A549 (cell line): ENCODE results near the gene SIRPD. TPM values are rescaled to one million over a fixed set of nuclear protein-coding genes. Genes with fewer than 3 reads are reported as not detected.

Experiments
- ATAC-seq, 2 experiments: fragments of 200-7000 bp in 1 of 2; fragments of >200 bp in 1 of 2; cut with Nextera tagmentation in 1 of 2; cut with Tn5 transposase in 1 of 2; 3 replicates each; pipeline versions ENCODE4 v1.8.0 to v1.9.1; 2018 to 2020; ENCODE audit warnings: mild to moderate bottlenecking in 1 of 2, moderate library complexity in 1 of 2
- CTCF ChIA-PET: fragments of 300-600 bp; sonication (Branson Sonifier 250); formaldehyde crosslinking; extraction: SDS; loops from one replicate; lab custom pipeline; 2021; ENCODE audit warnings: antibody characterized with exemption, inconsistent platforms; lab: Yijun Ruan, JAX
- POLR2A ChIA-PET: fragments of 350-600 bp; formaldehyde crosslinking; extraction: SDS; loops from one replicate; lab custom pipeline; 2021; ENCODE audit warnings: antibody characterized with exemption, inconsistent platforms; lab: Yijun Ruan, JAX
- DNase-seq, 2 experiments: peaks; one replicate each; pipeline versions ENCODE4 v3.0.0 to v3.0.0-alpha.2; 2011 to 2016; ENCODE audit warnings: low read depth in 1 of 2, low spot score in 1 of 2
- FAIRE-seq: peaks from 2 replicates; lab custom pipeline; 2011; peaks lifted over from hg19 to GRCh38; lab: Jason Lieb, UNC
- H3K27ac ChIP-seq, 2 experiments: fragments of >200 bp; sonication (Bioruptor Twin); formaldehyde crosslinking; 3 replicates each; pipeline ENCODE4 v1.5.1; 2016 to 2017
- H3K4me1 ChIP-seq: fragments of >200 bp; sonication (Bioruptor Twin); formaldehyde crosslinking; 3 replicates; pipeline ENCODE4 v1.6.1; 2016
- H3K4me2 ChIP-seq: fragments of >200 bp; sonication (Bioruptor Twin); formaldehyde crosslinking; 3 replicates; pipeline ENCODE4 v1.6.1; 2016
- H3K4me3 ChIP-seq: fragments of >200 bp; sonication (Bioruptor Twin); formaldehyde crosslinking; 3 replicates; pipeline ENCODE4 v1.5.1; 2016
- H3K9me3 ChIP-seq: fragments of >200 bp; sonication (Bioruptor Twin); formaldehyde crosslinking; 3 replicates; pipeline ENCODE4 v1.6.1; 2016
- ATOH8 ChIP-seq: fragments of 250-450 bp; sonication (Bioruptor Pico); IDR thresholded peaks from 2 replicates; pipeline ENCODE4 v1.5.0; 2020; ENCODE audit warnings: low read depth, mild to moderate bottlenecking, moderate library complexity
- BCL3 ChIP-seq: fragments of >200 bp; sonication (Bioruptor Twin); formaldehyde crosslinking; IDR thresholded peaks from 3 replicates; pipeline ENCODE4 v1.6.1; 2016
- CBX2 ChIP-seq: fragments of 200-600 bp; sonication (generic); IDR thresholded peaks from 2 replicates; pipeline ENCODE4 v1.6.1; 2016; ENCODE audit warnings: low read depth, mild to moderate bottlenecking, borderline replicate concordance
- CBX8 ChIP-seq: fragments of 200-600 bp; sonication (generic); IDR thresholded peaks from 2 replicates; pipeline ENCODE4 v1.6.1; 2016
- CEBPB ChIP-seq, 2 experiments: fragments of >200 bp in 1 of 2; sonication (Bioruptor Twin) in 1 of 2; formaldehyde crosslinking in 1 of 2; IDR thresholded peaks; 2 replicates each; pipeline ENCODE4 v1.6.1; 2012 to 2016
- CHD2 ChIP-seq: fragments of 150-350 bp; IDR thresholded peaks from 2 replicates; pipeline ENCODE4 v1.6.1; 2014; ENCODE audit warnings: low read length; ENCODE audit not compliant: partially characterized antibody
- CHD4 ChIP-seq: fragments of 200-600 bp; sonication (generic); IDR thresholded peaks from 2 replicates; pipeline ENCODE4 v1.6.1; 2016; ENCODE audit warnings: antibody characterized with exemption, mild to moderate bottlenecking, borderline replicate concordance
- E2F6 ChIP-seq: IDR thresholded peaks from 2 replicates; pipeline ENCODE4 v1.6.1; 2012; ENCODE audit warnings: low read depth, borderline replicate concordance
- EHF ChIP-seq: fragments of 250-450 bp; sonication (Bioruptor Pico); IDR thresholded peaks from 2 replicates; pipeline ENCODE4 v1.5.0; 2020; ENCODE audit warnings: mild to moderate bottlenecking
- EHMT2 ChIP-seq: fragments of 200-600 bp; sonication (generic); IDR thresholded peaks from 2 replicates; pipeline ENCODE4 v1.6.1; 2016; ENCODE audit warnings: antibody characterized with exemption, low read depth, mild to moderate bottlenecking, moderate library complexity
- FOSL2 ChIP-seq, 2 experiments: fragments of 450-650 bp in 1 of 2; fragments of >200 bp in 1 of 2; sonication (Bioruptor Twin) in 1 of 2; formaldehyde crosslinking; IDR thresholded peaks; 2 replicates each; pipeline versions ENCODE4 v1.5.0 to v1.6.1; 2016 to 2020; ENCODE audit warnings: mild to moderate bottlenecking in 1 of 2, moderate library complexity in 1 of 2
- FOXS1 ChIP-seq: fragments of 250-450 bp; sonication (Bioruptor Pico); IDR thresholded peaks from 2 replicates; pipeline ENCODE4 v1.5.0; 2020; ENCODE audit warnings: mild to moderate bottlenecking, moderate library complexity
- GATA3 ChIP-seq: IDR thresholded peaks from 2 replicates; pipeline ENCODE4 v1.6.1; 2012; ENCODE audit warnings: borderline replicate concordance
- HDAC2 ChIP-seq: fragments of 200-600 bp; sonication (generic); IDR thresholded peaks from 2 replicates; pipeline ENCODE4 v1.6.1; 2016
- HES2 ChIP-seq: fragments of >200 bp; sonication (Bioruptor Twin); formaldehyde crosslinking; IDR thresholded peaks from 2 replicates; pipeline ENCODE4 v1.6.1; 2016
- JUN ChIP-seq, 2 experiments: fragments of >200 bp; sonication (Bioruptor Twin); formaldehyde crosslinking; IDR thresholded peaks; 2 replicates in 1 of 2; 3 replicates in 1 of 2; pipeline ENCODE4 v1.6.1; 2016 to 2017
- JUNB ChIP-seq: fragments of >200 bp; sonication (Bioruptor Twin); formaldehyde crosslinking; IDR thresholded peaks from 2 replicates; pipeline ENCODE4 v1.6.1; 2016
- MAX ChIP-seq: IDR thresholded peaks from 2 replicates; pipeline ENCODE4 v1.6.1; 2012
- MAZ ChIP-seq: fragments of 150-350 bp; IDR thresholded peaks from 2 replicates; pipeline ENCODE4 v1.6.1; 2014; ENCODE audit warnings: antibody characterized with exemption, low read depth, low read length, borderline replicate concordance
- MYC ChIP-seq: IDR thresholded peaks from 2 replicates; pipeline ENCODE4 v1.6.1; 2012; ENCODE audit warnings: mild to moderate bottlenecking, inconsistent platforms, low read length, improper control_type of control experiment, borderline replicate concordance
- NFE2L2 ChIP-seq: fragments of 150-350 bp; conservative IDR thresholded peaks from 2 replicates; pipeline ENCODE4 v1.6.1; 2014; ENCODE audit warnings: low read length
- PHF8 ChIP-seq: fragments of 200-600 bp; sonication (generic); IDR thresholded peaks from 2 replicates; pipeline ENCODE4 v1.6.1; 2016; ENCODE audit warnings: low read depth, mild to moderate bottlenecking, antibody characterized with exemption, moderate library complexity, borderline replicate concordance
- POLR2AphosphoS2 ChIP-seq: conservative IDR thresholded peaks from 2 replicates; pipeline ENCODE4 v1.6.1; 2012; ENCODE audit warnings: low read length, improper control_type of control experiment, inconsistent platforms
- RAD21 ChIP-seq, 2 experiments: fragments of >200 bp in 1 of 2; sonication (Bioruptor Twin) in 1 of 2; formaldehyde crosslinking in 1 of 2; IDR thresholded peaks in 1 of 2; conservative IDR thresholded peaks in 1 of 2; 2 replicates in 1 of 2; 3 replicates in 1 of 2; pipeline ENCODE4 v1.6.1; 2012 to 2018; ENCODE audit warnings: inconsistent platforms in 1 of 2
- RARB ChIP-seq: fragments of 250-450 bp; sonication (Bioruptor Pico); IDR thresholded peaks from 2 replicates; pipeline ENCODE4 v1.8.0; 2021; ENCODE audit warnings: mild to moderate bottlenecking, moderate library complexity
- RCOR1 ChIP-seq: fragments of 150-350 bp; IDR thresholded peaks from 2 replicates; pipeline ENCODE4 v1.6.1; 2014; ENCODE audit warnings: antibody characterized with exemption, low read length, low read depth
- RFX5 ChIP-seq: fragments of 450-650 bp; IDR thresholded peaks from 2 replicates; pipeline ENCODE4 v1.7.1; 2014; ENCODE audit warnings: antibody characterized with exemption, mild to moderate bottlenecking, moderate library complexity
- SMC3 ChIP-seq: fragments of >200 bp; sonication (Bioruptor Twin); formaldehyde crosslinking; IDR thresholded peaks from 3 replicates; pipeline ENCODE4 v1.6.1; 2018; ENCODE audit warnings: inconsistent platforms
- TFCP2L1 ChIP-seq: fragments of 250-450 bp; sonication (Bioruptor Pico); IDR thresholded peaks from 2 replicates; pipeline ENCODE4 v1.5.0; 2021; ENCODE audit warnings: mild to moderate bottlenecking
- ZC3H11A ChIP-seq: fragments of 450-650 bp; IDR thresholded peaks from 2 replicates; pipeline ENCODE4 v1.6.1; 2014; ENCODE audit warnings: antibody characterized with exemption, mild to moderate bottlenecking
- ZNF302 ChIP-seq: fragments of 250-450 bp; sonication (Bioruptor Pico); IDR thresholded peaks from 2 replicates; pipeline ENCODE4 v1.9.0; 2021; ENCODE audit warnings: inconsistent platforms, mild to moderate bottlenecking, moderate library complexity
- ZSCAN20 ChIP-seq: fragments of 250-450 bp; sonication (Bioruptor Pico); IDR thresholded peaks from 2 replicates; pipeline ENCODE4 v1.8.0; 2022; ENCODE audit warnings: mild to moderate bottlenecking, moderate library complexity
- WGBS: methylation state at CpG from one replicate; pipeline ENCODE4 v1.1.6; 2017; ENCODE audit errors: missing lambda C conversion rate; 5-methylcytosine and 5-hydroxymethylcytosine counted together
- polyA minus RNA-seq: library from RNA; depleted of rRNA, polyadenylated mRNA; stranded (reverse); fragments of >200 nt; gene quantifications from 2 replicates; pipeline ENCODE4 v1.2.3, GENCODE V29; 2011; rRNA and poly(A)+ RNA removed
- polyA plus RNA-seq, 4 experiments: library from polyadenylated mRNA; depleted of rRNA in 3 of 4; stranded (reverse); fragments of >200 nt; fragmentation: RNase III in 1 of 4; extraction: RNeasy Plus Mini Kit Qiagen cat#74134 plus additional on column Dnase treatment in 1 of 4; gene quantifications; 2 replicates in 3 of 4; 3 replicates in 1 of 4; pipeline ENCODE4 v1.2.3, GENCODE V29; 2011 to 2017

Gene SIRPD
- not detected in 2 replicates for polyA plus RNA-seq (2011; rRNA removed)
- not detected in 2 replicates for polyA plus RNA-seq (2012; cell fraction: cytosol; rRNA removed)
- not detected in 2 replicates for polyA plus RNA-seq (2012; cell fraction: nucleus; rRNA removed)
- polyA plus RNA-seq (2017; fragmentation: RNase III; extraction: RNeasy Plus Mini Kit Qiagen cat#74134 plus additional on column Dnase treatment), result not detected in 3 replicates
- not detected in 2 replicates for polyA minus RNA-seq

- H3K4me1 ChIP-seq, result no peaks in the 10 kb centered on the region
- no peak within 1 kb of the TSS for H3K4me2 ChIP-seq
- ChIA-PET CTCF (no interaction called here), POLR2A (no interaction called here)
- ATAC-seq (no peak), DNase-seq (no peak), FAIRE-seq (no peak)
- peaks cover 3% of the 10 kb centered on the region; the same call in 1 of the 3 replicates for H3K9me3 ChIP-seq
- H3K4me3 ChIP-seq, result no peak within 1 kb of the TSS
- 0% methylated on average over 2 of the region's 2 CpGs for WGBS
- TF ChIP-seq ZC3H11A, result no peak
- TF ChIP-seq TFCP2L1 (CRISPR knock-in tag), result no peak
- no peak for TF ChIP-seq FOXS1 (CRISPR knock-in tag)
- no peak for TF ChIP-seq SMC3
- TF ChIP-seq HES2, result no peak
- no peak for TF ChIP-seq EHF
- no peak for TF ChIP-seq HDAC2
- TF ChIP-seq JUN (IDR thresholded peaks at IDR 0.05), result no peak
- TF ChIP-seq JUNB, result no peak
- no peak for TF ChIP-seq RAD21 (conservative IDR thresholded peaks at IDR 0.05 in 1 of 2, IDR thresholded peaks at IDR 0.05 in 1 of 2)
- TF ChIP-seq RFX5, result no peak
- H3K27ac ChIP-seq, result no peak within 1 kb of the TSS
These were observed at the start of gene SIRPD for GRCh38 chr20:1557605-1558004. Gene SIRPD, minus strand, starts transcription at chr20:1557705. Its CDS starts 52 bp downstream, at chr20:1557653.

GRCh38 chr20:1600736-1601135, 43.2 kb upstream of the SIRPD start:
- TF ChIP-seq CHD4, result no peak
- TF ChIP-seq RCOR1, result no peak
- TF ChIP-seq PHF8, result no peak
- TF ChIP-seq CBX2, result no peak
- TF ChIP-seq RARB (CRISPR knock-in tag), result no peak
- no peak for TF ChIP-seq JUN (IDR thresholded peaks at IDR 0.05)
- TF ChIP-seq MYC, result no peak
- no peak for TF ChIP-seq CBX8
- no peak for TF ChIP-seq ZNF302 (CRISPR knock-in tag)
- TF ChIP-seq EHMT2, result no peak
- TF ChIP-seq RFX5, result no peak
- no peak for TF ChIP-seq CEBPB (IDR thresholded peaks at IDR 0.05)
- TF ChIP-seq ZSCAN20, result no peak
- FAIRE-seq (no peak), ATAC-seq (no peak), DNase-seq (no peak)
- ChIA-PET CTCF (no interaction called here), POLR2A (no interaction called here)
- no peak overlapping the region for H3K4me2 ChIP-seq
- no peaks in the 10 kb centered on the region for H3K4me1 ChIP-seq
- WGBS, result no CpG with 5 or more reads among the region's 5 CpGs
- H3K4me3 ChIP-seq, result no peak overlapping the region
- H3K9me3 ChIP-seq, result no peaks in the 10 kb centered on the region
- H3K27ac ChIP-seq, result no peak overlapping the region

- WGBS, result no CpG with 5 or more reads among the region's 1 CpG
- ATAC-seq (no peak), FAIRE-seq (no peak)
- POLR2A ChIA-PET, result no interaction called here
- H3K27ac ChIP-seq, result no peak overlapping the region
- no peaks in the 10 kb centered on the region for H3K9me3 ChIP-seq
- no peaks in the 10 kb centered on the region for H3K4me1 ChIP-seq
- no peak for TF ChIP-seq MAZ
- TF ChIP-seq PHF8, result no peak
- no peak for TF ChIP-seq CEBPB (IDR thresholded peaks at IDR 0.05)
- no peak for TF ChIP-seq EHMT2
- no peak for TF ChIP-seq EHF
- no peak for TF ChIP-seq BCL3
- TF ChIP-seq NFE2L2, result no peak
- no peak for TF ChIP-seq RAD21 (conservative IDR thresholded peaks at IDR 0.05 in 1 of 2, IDR thresholded peaks at IDR 0.05 in 1 of 2)
- TF ChIP-seq GATA3, result no peak
- TF ChIP-seq FOSL2 (IDR thresholded peaks at IDR 0.05), result no peak
- no peak for TF ChIP-seq FOSL2 (CRISPR knock-in tag; IDR thresholded peaks at IDR 0.05)
- no peak for TF ChIP-seq HES2
- no peak for TF ChIP-seq POLR2AphosphoS2
- TF ChIP-seq E2F6, result no peak
- TF ChIP-seq MAX, result no peak
- TF ChIP-seq ATOH8, result no peak
- no peak for TF ChIP-seq CHD2
- TF ChIP-seq, all 56 proteins: peak for 0
- no peak for DNase-seq
- Histone ChIP-seq H3K4me2 (no peak overlapping the region), H3K4me3 (no peak overlapping the region)
- CTCF ChIA-PET, result no interaction called here
These were observed 37.8 kb upstream of the SIRPD start for GRCh38 chr20:1595333-1595732.
